ENCODE data around the gene RTL1. TPM values are rescaled to one million over a fixed set of nuclear protein-coding genes. Genes with fewer than 3 reads are reported as not detected.

RTL1 gene
- total and polyA plus RNA-seq, 4 experiments from 2014 or later = not detected

- intact Hi-C loops (cut with micrococcal nuclease) = no loop called here
- H3K9me3 Mint-ChIP-seq = no peaks in the 10 kb centered on the region
- no peaks in the 10 kb centered on the region for H3K36me3 Mint-ChIP-seq
- ChIA-PET POLR2A (ENCODE audit: partially characterized antibody) (no interaction called here), CTCF (ENCODE audit: partially characterized antibody) (no interaction called here)
- H3K27me3 Mint-ChIP-seq = peaks cover 32 to 38% of the 10 kb centered on the region in 2 donors
- no peaks in the 10 kb centered on the region for H3K4me1 Mint-ChIP-seq
- H3K36me3 ChIP-seq (ENCODE audit: insufficient read depth, low read length) = no peaks in the 10 kb centered on the region
- no peak for DNase-seq
- no peak overlapping the region for H3K27ac Mint-ChIP-seq
- H3K4me1 ChIP-seq (ENCODE audit: insufficient read depth, low read length) = no peaks in the 10 kb centered on the region
- H3K4me3 Mint-ChIP-seq = no peak overlapping the region
- no peaks in the 10 kb centered on the region for H3K27me3 ChIP-seq (ENCODE audit: insufficient read depth, low read length)
- no peaks in the 10 kb centered on the region for H3K9me3 ChIP-seq (ENCODE audit: control insufficient read depth in 1 of 2, low read length in 2 of 2)
- no peak overlapping the region for H3K4me3 ChIP-seq (ENCODE audit: low read length in 2 of 2)
- H3K27ac ChIP-seq (ENCODE audit: low read depth, low read length) = no peak overlapping the region
These were observed 7.0 kb downstream of the RTL1 start for GRCh38 chr14:100896369-100897060.

DNA sequence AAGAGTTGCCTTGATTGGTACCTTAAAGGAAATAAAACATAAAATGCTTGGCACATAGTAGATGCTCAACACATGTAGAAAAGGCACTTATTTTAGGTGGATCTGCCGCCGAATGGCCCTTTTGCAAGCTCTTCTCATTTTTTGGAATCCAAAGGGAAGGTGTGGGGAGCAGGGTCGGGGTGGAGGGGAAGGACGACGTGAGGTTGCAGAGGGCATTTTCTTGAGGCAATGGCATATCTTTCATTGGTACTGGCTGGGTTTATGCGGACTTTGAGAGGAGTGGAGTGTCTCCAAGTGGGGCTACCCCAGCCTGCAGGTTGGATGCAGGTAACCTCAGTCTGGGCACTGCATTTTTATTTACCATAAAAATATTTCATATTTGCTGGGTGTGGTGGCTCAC is 8.1 kb downstream of the RTL1 start:
- no peaks in the 10 kb centered on the region for H3K9me3 ChIP-seq (ENCODE audit: control insufficient read depth in 1 of 2, low read length in 2 of 2)
- H3K9me3 Mint-ChIP-seq = no peaks in the 10 kb centered on the region
- no peak overlapping the region for H3K27ac Mint-ChIP-seq
- H3K27me3 Mint-ChIP-seq = peaks cover 26 to 38% of the 10 kb centered on the region in 2 donors
- H3K4me3 ChIP-seq (ENCODE audit: low read length in 2 of 2) = no peak overlapping the region
- no peak for DNase-seq
- no peaks in the 10 kb centered on the region for H3K4me1 Mint-ChIP-seq
- H3K27ac ChIP-seq (ENCODE audit: low read depth, low read length) = no peak overlapping the region
- no peaks in the 10 kb centered on the region for H3K36me3 Mint-ChIP-seq
- no peaks in the 10 kb centered on the region for H3K4me1 ChIP-seq (ENCODE audit: insufficient read depth, low read length)
- ChIA-PET CTCF (ENCODE audit: partially characterized antibody) (no interaction called here), POLR2A (ENCODE audit: partially characterized antibody) (no interaction called here)
- H3K36me3 ChIP-seq (ENCODE audit: insufficient read depth, low read length) = no peaks in the 10 kb centered on the region
- intact Hi-C loops (cut with micrococcal nuclease) = no loop called here
- no peaks in the 10 kb centered on the region for H3K27me3 ChIP-seq (ENCODE audit: insufficient read depth, low read length)
- H3K4me3 Mint-ChIP-seq = no peak overlapping the region

GRCh38 chr14:100894416-100894815 is 9.1 kb downstream of the RTL1 start:
- intact Hi-C loops (cut with micrococcal nuclease) = no loop called here
- H3K36me3 Mint-ChIP-seq = no peaks in the 10 kb centered on the region
- ChIA-PET POLR2A (ENCODE audit: partially characterized antibody) (no interaction called here), CTCF (ENCODE audit: partially characterized antibody) (no interaction called here)
- Histone ChIP-seq H3K36me3 (ENCODE audit: insufficient read depth, low read length) (no peaks in the 10 kb centered on the region), H3K4me1 (ENCODE audit: insufficient read depth, low read length) (no peaks in the 10 kb centered on the region), H3K9me3 (ENCODE audit: control insufficient read depth in 1 of 2, low read length in 2 of 2) (no peaks in the 10 kb centered on the region), H3K27me3 (ENCODE audit: insufficient read depth, low read length) (no peaks in the 10 kb centered on the region), H3K27ac (ENCODE audit: low read depth, low read length) (no peak overlapping the region), H3K4me3 (ENCODE audit: low read length in 2 of 2) (no peak overlapping the region)
- H3K4me1 Mint-ChIP-seq = no peaks in the 10 kb centered on the region
- peak overlapping the region in 1 of 7 donors; percentile 69 for H3K27ac Mint-ChIP-seq
- no peak overlapping the region for H3K4me3 Mint-ChIP-seq
- peaks cover 24 to 36% of the 10 kb centered on the region in 2 donors for H3K27me3 Mint-ChIP-seq
- no peak for DNase-seq
- H3K9me3 Mint-ChIP-seq = no peaks in the 10 kb centered on the region

- no peak overlapping the region for H3K27ac Mint-ChIP-seq
- H3K4me3 Mint-ChIP-seq = no peak overlapping the region
- H3K9me3 ChIP-seq (ENCODE audit: control insufficient read depth in 1 of 2, low read length in 2 of 2) = no peaks in the 10 kb centered on the region
- intact Hi-C loops (cut with micrococcal nuclease) = no loop called here
- H3K36me3 Mint-ChIP-seq = no peaks in the 10 kb centered on the region
- POLR2A ChIA-PET (ENCODE audit: partially characterized antibody) = no interaction called here
- no peaks in the 10 kb centered on the region for H3K4me1 ChIP-seq (ENCODE audit: insufficient read depth, low read length)
- no peaks in the 10 kb centered on the region for H3K27me3 ChIP-seq (ENCODE audit: insufficient read depth, low read length)
- DNase-seq = no peak
- no peak overlapping the region for H3K27ac ChIP-seq (ENCODE audit: low read depth, low read length)
- H3K9me3 Mint-ChIP-seq = no peaks in the 10 kb centered on the region
- H3K4me3 ChIP-seq (ENCODE audit: low read length in 2 of 2) = no peak overlapping the region
- CTCF ChIA-PET (ENCODE audit: partially characterized antibody) = no interaction called here
- H3K4me1 Mint-ChIP-seq = no peaks in the 10 kb centered on the region
- H3K27me3 Mint-ChIP-seq = peaks cover 21 to 32% of the 10 kb centered on the region in 2 donors
- no peaks in the 10 kb centered on the region for H3K36me3 ChIP-seq (ENCODE audit: insufficient read depth, low read length)
These were observed 9.8 kb downstream of the RTL1 start for GRCh38 chr14:100893760-100894159.

GRCh38 chr14:100893228-100893601 is 10.3 kb downstream of the RTL1 start:
- Histone ChIP-seq H3K4me1 (ENCODE audit: insufficient read depth, low read length) (no peaks in the 10 kb centered on the region), H3K9me3 (ENCODE audit: control insufficient read depth in 1 of 2, low read length in 2 of 2) (no peaks in the 10 kb centered on the region), H3K36me3 (ENCODE audit: insufficient read depth, low read length) (no peaks in the 10 kb centered on the region), H3K4me3 (ENCODE audit: low read length in 2 of 2) (no peak overlapping the region), H3K27me3 (ENCODE audit: insufficient read depth, low read length) (no peaks in the 10 kb centered on the region), H3K27ac (ENCODE audit: low read depth, low read length) (no peak overlapping the region)
- POLR2A ChIA-PET (ENCODE audit: partially characterized antibody) = no interaction called here
- H3K27ac Mint-ChIP-seq = no peak overlapping the region
- peaks cover 17 to 28% of the 10 kb centered on the region in 2 donors for H3K27me3 Mint-ChIP-seq
- DNase-seq = no peak
- CTCF ChIA-PET (ENCODE audit: partially characterized antibody) = no interaction called here
- no peaks in the 10 kb centered on the region for H3K9me3 Mint-ChIP-seq
- intact Hi-C loops (cut with micrococcal nuclease) = no loop called here
- no peak overlapping the region for H3K4me3 Mint-ChIP-seq
- no peaks in the 10 kb centered on the region for H3K4me1 Mint-ChIP-seq
- no peaks in the 10 kb centered on the region for H3K36me3 Mint-ChIP-seq

GRCh38 chr14:100892496-100893227 is 10.9 kb downstream of the RTL1 start:
- Histone ChIP-seq H3K36me3 (ENCODE audit: insufficient read depth, low read length) (no peaks in the 10 kb centered on the region), H3K27ac (ENCODE audit: low read depth, low read length) (no peak overlapping the region), H3K4me3 (ENCODE audit: low read length in 2 of 2) (no peak overlapping the region), H3K4me1 (ENCODE audit: insufficient read depth, low read length) (no peaks in the 10 kb centered on the region), H3K9me3 (ENCODE audit: control insufficient read depth in 1 of 2, low read length in 2 of 2) (no peaks in the 10 kb centered on the region), H3K27me3 (ENCODE audit: insufficient read depth, low read length) (no peaks in the 10 kb centered on the region)
- POLR2A ChIA-PET (ENCODE audit: partially characterized antibody) = no interaction called here
- intact Hi-C loops (cut with micrococcal nuclease) = no loop called here
- no peaks in the 10 kb centered on the region for H3K4me1 Mint-ChIP-seq
- peaks cover 17 to 31% of the 10 kb centered on the region in 2 donors for H3K27me3 Mint-ChIP-seq
- no peaks in the 10 kb centered on the region for H3K36me3 Mint-ChIP-seq
- CTCF ChIA-PET (ENCODE audit: partially characterized antibody) = no interaction called here
- H3K9me3 Mint-ChIP-seq = no peaks in the 10 kb centered on the region
- no peak overlapping the region for H3K27ac Mint-ChIP-seq
- no peak overlapping the region for H3K4me3 Mint-ChIP-seq
- no peak for DNase-seq

GRCh38 chr14:100891501-100892445 is 11.7 kb downstream of the RTL1 start:
- Mint-ChIP-seq H3K4me1 (no peaks in the 10 kb centered on the region), H3K36me3 (no peaks in the 10 kb centered on the region), H3K27me3 (peaks cover 15 to 29% of the 10 kb centered on the region in 2 donors), H3K9me3 (no peaks in the 10 kb centered on the region), H3K27ac (no peak overlapping the region), H3K4me3 (no peak overlapping the region)
- intact Hi-C loops (cut with micrococcal nuclease) = no loop called here
- ChIA-PET CTCF (ENCODE audit: partially characterized antibody) (no interaction called here), POLR2A (ENCODE audit: partially characterized antibody) (no interaction called here)
- Histone ChIP-seq H3K27me3 (ENCODE audit: insufficient read depth, low read length) (no peaks in the 10 kb centered on the region), H3K4me3 (ENCODE audit: low read length in 2 of 2) (no peak overlapping the region), H3K36me3 (ENCODE audit: insufficient read depth, low read length) (no peaks in the 10 kb centered on the region), H3K4me1 (ENCODE audit: insufficient read depth, low read length) (no peaks in the 10 kb centered on the region), H3K9me3 (ENCODE audit: control insufficient read depth in 1 of 2, low read length in 2 of 2) (no peaks in the 10 kb centered on the region), H3K27ac (ENCODE audit: low read depth, low read length) (no peak overlapping the region)
- no peak for DNase-seq
